GM12878 (cell line): ENCODE data around the gene NCMAP. TPM values are rescaled to one million over a fixed set of nuclear protein-coding genes. Genes with fewer than 3 reads are reported as not detected.

ENCODE experiments used
- ATAC-seq: fragments of 200-7000 bp; cut with Tn5 transposase; 3 replicates; pipeline ENCODE4 v1.9.1; 2020; ENCODE audit warnings: mild to moderate bottlenecking, moderate library complexity
- BruUV-seq: library from RNA; stranded (reverse); fragments of 400-500 nt; replicated peaks from 2 replicates; lab custom pipeline; 2021; lab: Mats Ljungman, UMichigan
- CTCF ChIA-PET: fragments of 300-600 bp; sonication (Branson Sonifier 250); formaldehyde crosslinking; extraction: SDS; loops from one replicate; lab custom pipeline; 2021; ENCODE audit warnings: inconsistent platforms; lab: Yijun Ruan, JAX
- POLR2A ChIA-PET: fragments of 350-600 bp; formaldehyde crosslinking; extraction: SDS; loops from one replicate; lab custom pipeline; 2021; ENCODE audit warnings: inconsistent platforms; lab: Charles Lee
- RAD21 ChIA-PET: fragments of 300-600 bp; sonication (Branson Sonifier 250); formaldehyde crosslinking; loops from one replicate; lab custom pipeline; 2023; ENCODE audit warnings: antibody characterized with exemption; ENCODE audit not compliant: unreplicated experiment; lab: Charles Lee
- SMC1A ChIA-PET: fragments of 300-600 bp; sonication (Branson Sonifier 250); formaldehyde crosslinking; loops from one replicate; lab custom pipeline; 2023; ENCODE audit not compliant: unreplicated experiment, uncharacterized antibody; lab: Charles Lee
- DNase-seq: peaks from one replicate; pipeline ENCODE4 v3.0.0-alpha.2; 2011; ENCODE audit warnings: low read depth, low spot score
- FAIRE-seq: peaks from 3 replicates; lab custom pipeline; 2011; peaks lifted over from hg19 to GRCh38; lab: Jason Lieb, UNC
- H2AFZ ChIP-seq: 2 replicates; pipeline ENCODE4 v1.6.0; 2011; ENCODE audit warnings: low read depth, low read length, control low read depth; ENCODE audit not compliant: control insufficient read depth
- H3K27ac ChIP-seq: 2 replicates; pipeline ENCODE4 v1.5.1; 2011; ENCODE audit warnings: control low read depth; ENCODE audit not compliant: control insufficient read depth, insufficient read depth
- H3K27me3 ChIP-seq, 2 experiments: replicated peaks in 1 of 2; 2 replicates each; pipeline versions ENCODE4 v1.6.0 to v1.6.1; 2011; ENCODE audit warnings: low read length in 1 of 2; ENCODE audit not compliant: control insufficient read depth in 2 of 2, insufficient read depth in 2 of 2
- H3K36me3 ChIP-seq, 2 experiments: 2 replicates each; pipeline ENCODE4 v1.5.1; 2011; ENCODE audit warnings: low read length in 1 of 2; ENCODE audit not compliant: control insufficient read depth in 2 of 2, insufficient read depth in 2 of 2
- H3K4me1 ChIP-seq: 2 replicates; pipeline ENCODE4 v1.6.1; 2011; ENCODE audit warnings: mild to moderate bottlenecking, low read length, moderate library complexity, mixed read lengths; ENCODE audit not compliant: control insufficient read depth, insufficient read depth
- H3K4me2 ChIP-seq: 2 replicates; pipeline ENCODE4 v1.6.0; 2011; ENCODE audit warnings: control low read depth; ENCODE audit not compliant: control insufficient read depth, insufficient read depth
- H3K4me3 ChIP-seq: fragments of 200-600 bp; sonication (generic); 2 replicates; pipeline ENCODE4 v1.5.1; 2016
- H3K79me2 ChIP-seq: 2 replicates; pipeline ENCODE4 v1.6.0; 2011; ENCODE audit warnings: low read length; ENCODE audit not compliant: control insufficient read depth, insufficient read depth
- H3K9ac ChIP-seq: 2 replicates; pipeline ENCODE4 v1.8.0; 2011; ENCODE audit warnings: low read length, control low read depth, mixed read lengths; ENCODE audit not compliant: control insufficient read depth, insufficient read depth
- H3K9me3 ChIP-seq: replicated peaks from 3 replicates; pipeline ENCODE4 v1.5.1; 2011; ENCODE audit warnings: mild to moderate bottlenecking, low read length; ENCODE audit not compliant: control insufficient read depth, insufficient read depth
- H4K20me1 ChIP-seq: 2 replicates; pipeline ENCODE4 v1.6.0; 2011; ENCODE audit not compliant: control insufficient read depth, insufficient read depth
- BMI1 ChIP-seq: fragments of 450-650 bp; IDR thresholded peaks from 2 replicates; pipeline ENCODE4 v1.6.1; 2016; ENCODE audit warnings: mild to moderate bottlenecking, moderate library complexity, borderline replicate concordance
- IKZF1 ChIP-seq: fragments of 450-650 bp; conservative IDR thresholded peaks from 2 replicates; pipeline ENCODE4 v1.6.1; 2017; ENCODE audit warnings: antibody characterized with exemption, mild to moderate bottlenecking
- JUND ChIP-seq: IDR thresholded peaks from 2 replicates; pipeline ENCODE4 v1.6.1; 2012; ENCODE audit warnings: low read depth, mild to moderate bottlenecking, low read length, improper control_type of control experiment, moderate library complexity
- POLR2AphosphoS5 ChIP-seq: IDR thresholded peaks from 2 replicates; pipeline ENCODE4 v1.6.1; 2011; ENCODE audit warnings: mild to moderate bottlenecking, low read length, inconsistent platforms
- ZBTB33 ChIP-seq: fragments of 450-650 bp; IDR thresholded peaks from 2 replicates; pipeline ENCODE4 v1.6.1; 2017; ENCODE audit warnings: mild to moderate bottlenecking
- ZNF217 ChIP-seq: fragments of 450-650 bp; IDR thresholded peaks from 2 replicates; pipeline ENCODE4 v1.6.1; 2017; ENCODE audit warnings: antibody characterized with exemption, mild to moderate bottlenecking
- WGBS: methylation state at CpG from one replicate; pipeline ENCODE4 v1.1.6; 2016; ENCODE audit warnings: low lambda C conversion rate; ENCODE audit not compliant: insufficient replicate concordance, insufficient coverage; ENCODE audit errors: missing lambda C conversion rate; 5-methylcytosine and 5-hydroxymethylcytosine counted together
- in situ Hi-C: fragments of 300-500 bp; cut with MboI; formaldehyde crosslinking; loops from 9 replicates; pipeline ENCODE4 v1.14.3; 2018; ENCODE audit warnings: mixed read lengths
- intact Hi-C: fragments of 100-400 bp; cut with micrococcal nuclease; formaldehyde crosslinking; loops from one replicate; pipeline ENCODE4 v1.14.2; 2022; ENCODE audit not compliant: unreplicated experiment
- polyA plus RNA-seq, 11 experiments: library from polyadenylated mRNA; depleted of rRNA in 4 of 11; unstranded in 6 of 11; stranded (reverse) in 5 of 11; fragments of >200 nt; fragmentation: Nextera tagmentation in 4 of 11; fragmentation: Illumina TruSeq in 1 of 11; extraction: Ambion mirVana in 4 of 11; extraction: Trizol in 1 of 11; gene quantifications; 1 replicate in 1 of 11; 2 replicates in 10 of 11; pipeline versions ENCODE4 v1.2.1 to v1.2.3, GENCODE V29; 2011 to 2016; ENCODE audit warnings: inconsistent platforms in 2 of 11, missing spikeins in 2 of 11, low read depth in 1 of 11
- total RNA-seq, 4 experiments: library from RNA; depleted of rRNA in 3 of 4; stranded (reverse); fragments of >200 nt in 3 of 4; fragmentation: Illumina TruSeq in 1 of 4; extraction: Trizol in 1 of 4; gene quantifications; 2 replicates each; pipeline versions ENCODE4 v1.2.1 to v1.2.3, GENCODE V29; 2013 to 2021

The NCMAP gene
- total and polyA plus RNA-seq, 10 of the 15 experiments (the other 5 are each of a cell fraction or from before 2014, with no cell fraction given) = not detected

- FAIRE-seq = no peak
- DNase-seq = no peak
- ATAC-seq = no peak
- intact Hi-C loops = no loop called here
- RAD21 ChIA-PET = no interaction called here
- POLR2A ChIA-PET = no interaction called here
- in situ Hi-C loops = no loop called here
- Histone ChIP-seq H2AFZ (no peak overlapping the region), H3K4me1 (no peaks in the 10 kb centered on the region), H3K4me3 (no peak overlapping the region), H3K27ac (no peak overlapping the region), H3K27me3 (peaks cover 1 to 2% of the 10 kb centered on the region in 2 experiments; a peak in 2 of 4 replicates), H3K79me2 (no peaks in the 10 kb centered on the region), H3K9me3 (no peaks in the 10 kb centered on the region), H3K9ac (no peak overlapping the region), H3K4me2 (no peak overlapping the region), H4K20me1 (no peaks in the 10 kb centered on the region), H3K36me3 (no peaks in the 10 kb centered on the region)
- WGBS = 29% methylated on average over 3 of the region's 3 CpGs
- TF ChIP-seq POLR2AphosphoS5 = no peak
- TF ChIP-seq ZBTB33 = no peak
- no peak for TF ChIP-seq IKZF1
- TF ChIP-seq BMI1 = no peak
- TF ChIP-seq JUND = no peak
- TF ChIP-seq ZNF217 = no peak
- BruUV-seq = no TSS peak
- SMC1A ChIA-PET = no interaction called here
- CTCF ChIA-PET = no interaction called here
Observed at GRCh38 chr1:24566236-24566867, 10.5 kb downstream of the NCMAP start.
